OCI-LY3 (cell line): Measurements from ENCODE around the gene MYDGF.

Source experiments
- H2AFZ ChIP-seq: fragments of 200-600, 300-600 bp; shearing (Covaris generic); 2 replicates; pipeline ENCODE4 v1.6.0; 2014; ENCODE audit warnings: antibody characterized with exemption, low read depth, low read length
- H3K27ac ChIP-seq: fragments of 200-600, 300-600 bp; sonication (generic); 2 replicates; pipeline ENCODE4 v1.5.1; 2014; ENCODE audit warnings: mild to moderate bottlenecking, low read length, moderate library complexity, mixed read lengths
- H3K27me3 ChIP-seq: fragments of 200-600, 300-600 bp; sonication (generic); 2 replicates; pipeline ENCODE4 v1.6.1; 2014; ENCODE audit warnings: low read depth, low read length, mixed read lengths
- H3K36me3 ChIP-seq: fragments of 200-600, 300-600 bp; sonication (generic); replicated peaks from 2 replicates; pipeline ENCODE3; 2014; ENCODE audit warnings: low read depth, low read length, mixed read lengths
- H3K4me1 ChIP-seq: fragments of 300-600, 200-600 bp; sonication (generic); 2 replicates; pipeline ENCODE4 v1.6.1; 2014; ENCODE audit warnings: low read length, mixed read lengths
- H3K4me2 ChIP-seq: fragments of 200-600, 300-600 bp; sonication (generic); 2 replicates; pipeline ENCODE4 v1.6.1; 2014; ENCODE audit warnings: low read length, mixed read lengths
- H3K4me3 ChIP-seq: fragments of 300-600, 200-600 bp; sonication (generic); 2 replicates; pipeline ENCODE4 v1.5.1; 2014; ENCODE audit warnings: antibody characterized with exemption, mild to moderate bottlenecking, low read length, moderate library complexity
- H3K79me2 ChIP-seq: fragments of 300-600, 200-600 bp; shearing (Covaris generic); 2 replicates; pipeline ENCODE4 v1.6.1; 2014; ENCODE audit warnings: mild to moderate bottlenecking, low read length, mixed read lengths
- H3K9ac ChIP-seq: fragments of 300-600, 200-600 bp; shearing (Covaris generic); 2 replicates; pipeline ENCODE4 v1.6.0; 2014; ENCODE audit warnings: mild to moderate bottlenecking, low read length, moderate library complexity
- H3K9me3 ChIP-seq: fragments of 200-600, 300-600 bp; shearing (Covaris generic); 2 replicates; pipeline ENCODE4 v1.6.1; 2014; ENCODE audit warnings: low read length, mixed read lengths; ENCODE audit not compliant: insufficient read depth
- H4K20me1 ChIP-seq: fragments of 200-600, 300-600 bp; sonication (generic); 2 replicates; pipeline ENCODE4 v1.6.1; 2016; ENCODE audit warnings: low read length, mixed read lengths; ENCODE audit not compliant: insufficient read depth
- CTCF ChIP-seq: fragments of 200-600, 300-600 bp; sonication (generic); IDR thresholded peaks from 2 replicates; pipeline ENCODE4 v1.5.1; 2014; ENCODE audit warnings: antibody characterized with exemption, low read length, low read depth
- EZH2phosphoT487 ChIP-seq: fragments of 200-600 bp; shearing (Covaris generic); IDR thresholded peaks from 2 replicates; pipeline ENCODE4 v1.6.1; 2018; ENCODE audit warnings: antibody characterized with exemption, mixed run types, low read depth

MYDGF gene

GRCh38 chr19:4678881-4679790, 9.0 kb upstream of the MYDGF start:
- H3K79me2 ChIP-seq, result no peaks in the 10 kb centered on the region
- no peaks in the 10 kb centered on the region for H3K4me1 ChIP-seq
- no peak overlapping the region for H3K4me3 ChIP-seq
- H3K4me2 ChIP-seq, result no peak overlapping the region
- H2AFZ ChIP-seq, result no peak overlapping the region
- H3K36me3 ChIP-seq, result peaks cover 21% of the 10 kb centered on the region
- H3K27me3 ChIP-seq, result no peaks in the 10 kb centered on the region
- no peak overlapping the region for H3K9ac ChIP-seq
- TF ChIP-seq CTCF (no peak), EZH2phosphoT487 (no peak)
- no peaks in the 10 kb centered on the region for H3K9me3 ChIP-seq
- H3K27ac ChIP-seq, result no peak overlapping the region
- H4K20me1 ChIP-seq, result no peaks in the 10 kb centered on the region; the same call in 1 of the 2 replicates

- Histone ChIP-seq H3K4me1 (no peaks in the 10 kb centered on the region), H4K20me1 (no peaks in the 10 kb centered on the region; the same call in 1 of the 2 replicates), H3K79me2 (no peaks in the 10 kb centered on the region), H3K36me3 (peaks cover 13% of the 10 kb centered on the region), H3K27me3 (no peaks in the 10 kb centered on the region), H3K9me3 (no peaks in the 10 kb centered on the region), H3K4me2 (no peak overlapping the region), H3K4me3 (no peak overlapping the region), H3K9ac (no peak overlapping the region), H2AFZ (no peak overlapping the region), H3K27ac (no peak overlapping the region)
- no peak for TF ChIP-seq EZH2phosphoT487
- peak; percentile 51 for TF ChIP-seq CTCF
Measured at GRCh38 chr19:4676955-4677731, 7.0 kb upstream of the MYDGF start.

GRCh38 chr19:4675346-4675745, 5.2 kb upstream of the MYDGF start:
- H3K36me3 ChIP-seq, result peaks cover 13% of the 10 kb centered on the region
- H2AFZ ChIP-seq, result no peak overlapping the region
- H3K27me3 ChIP-seq, result no peaks in the 10 kb centered on the region
- no peak for TF ChIP-seq CTCF
- H3K4me1 ChIP-seq, result no peaks in the 10 kb centered on the region
- H3K4me3 ChIP-seq, result no peak overlapping the region
- no peak overlapping the region for H3K9ac ChIP-seq
- H3K4me2 ChIP-seq, result no peak overlapping the region
- H4K20me1 ChIP-seq, result no peaks in the 10 kb centered on the region; the same call in 1 of the 2 replicates
- H3K79me2 ChIP-seq, result no peaks in the 10 kb centered on the region
- no peak overlapping the region for H3K27ac ChIP-seq
- no peaks in the 10 kb centered on the region for H3K9me3 ChIP-seq

- no peak for TF ChIP-seq EZH2phosphoT487
- TF ChIP-seq CTCF, result no peak
- Histone ChIP-seq H3K27me3 (no peaks in the 10 kb centered on the region), H3K4me3 (no peak overlapping the region), H3K79me2 (peaks cover 11% of the 10 kb centered on the region), H3K4me2 (no peak overlapping the region), H4K20me1 (no peaks in the 10 kb centered on the region; the same call in 1 of the 2 replicates), H3K36me3 (peaks cover 8% of the 10 kb centered on the region), H3K27ac (no peak overlapping the region), H3K4me1 (peaks cover 6% of the 10 kb centered on the region), H3K9ac (no peak overlapping the region), H3K9me3 (no peaks in the 10 kb centered on the region), H2AFZ (no peak overlapping the region)
Measured at GRCh38 chr19:4673726-4674125, 3.6 kb upstream of the MYDGF start.
